K562 (cell line): Measurements from ENCODE around the gene ZNF2. TPM values are rescaled to one million over a fixed set of nuclear protein-coding genes. Genes with fewer than 3 reads are reported as not detected.

Experiments
- ATAC-seq: fragments of 200-7000 bp; cut with Tn5 transposase; 3 replicates; pipeline ENCODE4 v1.9.1; 2020; ENCODE audit warnings: moderate library complexity
- BruUV-seq: library from RNA; stranded (reverse); fragments of 400-500 nt; replicated peaks from 2 replicates; lab custom pipeline; 2021; lab: Mats Ljungman, UMichigan
- CTCF ChIA-PET: fragments of 300-600 bp; formaldehyde crosslinking; extraction: SDS; loops from one replicate; lab custom pipeline; 2021; ENCODE audit warnings: low intra/inter-chr PET ratio; lab: Yijun Ruan, JAX
- POLR2A ChIA-PET: fragments of 300-600, 350-650 bp; sonication (Branson Sonifier 250); formaldehyde crosslinking; extraction: SDS; loops from one replicate; lab custom pipeline; 2021; ENCODE audit warnings: antibody characterized with exemption, inconsistent platforms; lab: Yijun Ruan, JAX
- DNase-seq, 4 experiments: peaks; one replicate each; pipeline versions ENCODE4 v3.0.0 to v3.0.0-alpha.2; 2011 to 2018; ENCODE audit warnings: low spot score in 3 of 4, mixed read lengths in 3 of 4; ENCODE audit errors: extremely low read depth in 1 of 4
- FAIRE-seq: peaks from 2 replicates; lab custom pipeline; 2011; peaks lifted over from hg19 to GRCh38; lab: Jason Lieb, UNC
- H2AFZ ChIP-seq: 2 replicates; pipeline ENCODE4 v1.6.0; 2011; ENCODE audit warnings: low read depth, low read length, control low read depth, inconsistent platforms
- H3K27ac ChIP-seq: fragments of 200-600 bp; 3 replicates; pipeline ENCODE4 v1.8.0; 2011; ENCODE audit warnings: low read depth, mild to moderate bottlenecking, control low read depth, inconsistent platforms, low read length, moderate library complexity, mixed read lengths; ENCODE audit errors: extremely low read depth
- H3K27me3 ChIP-seq, 2 experiments: fragments of 300-600 bp in 1 of 2; 2 replicates in 1 of 2; 3 replicates in 1 of 2; pipeline versions ENCODE4 v1.6.0 to v1.8.0; 2011; ENCODE audit warnings: inconsistent platforms in 2 of 2, low read length in 2 of 2, mild to moderate bottlenecking in 1 of 2, mixed read lengths in 1 of 2, moderate library complexity in 1 of 2; ENCODE audit not compliant: control insufficient read depth in 2 of 2, insufficient read depth in 2 of 2
- H3K36me3 ChIP-seq: fragments of 300-600 bp; 3 replicates; pipeline ENCODE4 v1.8.0; 2011; ENCODE audit warnings: mild to moderate bottlenecking, low read length, inconsistent platforms; ENCODE audit not compliant: control insufficient read depth, insufficient read depth
- H3K4me1 ChIP-seq, 2 experiments: fragments of 200-600 bp in 1 of 2; replicated peaks in 1 of 2; 2 replicates in 1 of 2; 3 replicates in 1 of 2; pipeline versions ENCODE4 v1.5.1 to v1.8.0; 2011; ENCODE audit warnings: inconsistent platforms in 2 of 2, low read length in 2 of 2, mild to moderate bottlenecking in 1 of 2, mixed read lengths in 1 of 2, moderate library complexity in 1 of 2; ENCODE audit not compliant: control insufficient read depth in 2 of 2, insufficient read depth in 2 of 2
- H3K4me2 ChIP-seq: 2 replicates; pipeline ENCODE4 v1.6.1; 2011; ENCODE audit warnings: low read length, control low read depth, inconsistent platforms, mixed read lengths; ENCODE audit not compliant: insufficient read depth
- H3K4me3 ChIP-seq: fragments of 200-600 bp; sonication (generic), shearing (Covaris generic); 2 replicates; pipeline ENCODE4 v1.5.1; 2016; ENCODE audit warnings: control low read depth, inconsistent platforms
- H3K79me2 ChIP-seq: fragments of 200-600 bp; 3 replicates; pipeline ENCODE4 v1.8.0; 2011; ENCODE audit warnings: low read length, inconsistent platforms; ENCODE audit not compliant: control insufficient read depth, insufficient read depth
- H3K9ac ChIP-seq, 2 experiments: 2 replicates each; pipeline versions ENCODE4 v1.6.0 to v1.6.1; 2011; ENCODE audit warnings: low read depth in 2 of 2, low read length in 2 of 2, control low read depth in 1 of 2, inconsistent platforms in 1 of 2, mild to moderate bottlenecking in 1 of 2, mixed read lengths in 1 of 2; ENCODE audit not compliant: insufficient read depth in 1 of 2
- H3K9me1 ChIP-seq: one replicate; pipeline ENCODE4 v1.6.0; 2011; ENCODE audit warnings: inconsistent platforms, mild to moderate bottlenecking, low read length, moderate library complexity; ENCODE audit not compliant: control insufficient read depth, insufficient read depth
- H3K9me3 ChIP-seq: replicated peaks from 2 replicates; pipeline ENCODE4 v1.5.1; 2011; ENCODE audit warnings: low read depth, low read length, inconsistent platforms; ENCODE audit not compliant: control insufficient read depth, insufficient read depth
- H4K20me1 ChIP-seq: replicated peaks from 2 replicates; pipeline ENCODE4 v1.6.1; 2011; ENCODE audit warnings: low read length, inconsistent platforms, mixed read lengths; ENCODE audit not compliant: control insufficient read depth, insufficient read depth
- ATF3 ChIP-seq, 2 experiments: fragments of 450-650 bp in 1 of 2; sonication (generic) in 1 of 2; formaldehyde crosslinking in 1 of 2; IDR thresholded peaks in 1 of 2; conservative IDR thresholded peaks in 1 of 2; 2 replicates each; pipeline versions ENCODE4 v1.6.1 to v1.8.1; 2016 to 2023; ENCODE audit warnings: mild to moderate bottlenecking in 2 of 2, moderate library complexity in 2 of 2, inconsistent platforms in 1 of 2, missing genetic modification reagents in 1 of 2
- E2F1 ChIP-seq: sonication (generic); formaldehyde crosslinking; IDR thresholded peaks from 2 replicates; pipeline ENCODE4 v1.8.1; 2023; ENCODE audit warnings: mild to moderate bottlenecking, missing genetic modification reagents, moderate library complexity
- HNRNPLL ChIP-seq: fragments of 200-400 bp; formaldehyde crosslinking; IDR thresholded peaks from 2 replicates; pipeline ENCODE4 v1.6.1; 2017; ENCODE audit warnings: low read length, low read depth, mild to moderate bottlenecking; ENCODE audit not compliant: poor library complexity, severe bottlenecking
- HOXB6 ChIP-seq: fragments of 250-450 bp; sonication (Bioruptor Pico); IDR thresholded peaks from 2 replicates; pipeline ENCODE4 v1.5.1; 2022; ENCODE audit warnings: mild to moderate bottlenecking, borderline replicate concordance
- JUNB ChIP-seq: fragments of 450-650 bp; formaldehyde crosslinking; conservative IDR thresholded peaks from 2 replicates; pipeline ENCODE4 v1.4.0; 2020; ENCODE audit warnings: mild to moderate bottlenecking
- MTA1 ChIP-seq: fragments of 450-650 bp; IDR thresholded peaks from 2 replicates; pipeline ENCODE4 v1.6.1; 2017; ENCODE audit warnings: borderline replicate concordance
- RAD21 ChIP-seq, 2 experiments: fragments of 250-450 bp in 1 of 2; fragments of 450-650 bp in 1 of 2; sonication (Bioruptor Pico) in 1 of 2; formaldehyde crosslinking in 1 of 2; IDR thresholded peaks in 1 of 2; conservative IDR thresholded peaks in 1 of 2; 2 replicates each; pipeline versions ENCODE4 v1.4.0 to v1.8.0; 2020 to 2022; ENCODE audit warnings: mild to moderate bottlenecking in 2 of 2, moderate library complexity in 1 of 2
- RCOR1 ChIP-seq, 2 experiments: IDR thresholded peaks; 2 replicates each; pipeline ENCODE4 v1.6.1; 2012; ENCODE audit warnings: low read depth in 2 of 2, low read length in 2 of 2, borderline replicate concordance in 1 of 2, improper control_type of control experiment in 1 of 2
- SRSF1 ChIP-seq: fragments of 200-400 bp; formaldehyde crosslinking; IDR thresholded peaks from 2 replicates; pipeline ENCODE4 v1.6.1; 2017; ENCODE audit warnings: mild to moderate bottlenecking, low read depth, low read length, moderate library complexity
- SRSF9 ChIP-seq: fragments of 200-400 bp; formaldehyde crosslinking; IDR thresholded peaks from 2 replicates; pipeline ENCODE4 v1.6.1; 2017; ENCODE audit warnings: low read depth, low read length, borderline replicate concordance
- ZNF274 ChIP-seq: IDR thresholded peaks from 2 replicates; pipeline ENCODE4 v1.6.1; 2011; ENCODE audit warnings: low read depth, mild to moderate bottlenecking, low read length, moderate library complexity, borderline replicate concordance
- WGBS: fragments of 100-300 bp; shearing (Covaris generic); methylation state at CpG from one replicate; pipeline ENCODE4 v1.1.6; 2016; ENCODE audit warnings: low coverage, mixed read lengths; ENCODE audit not compliant: insufficient coverage; ENCODE audit errors: missing lambda C conversion rate; 5-methylcytosine and 5-hydroxymethylcytosine counted together
- in situ Hi-C: fragments of 300-500 bp; cut with MboI; formaldehyde crosslinking; loops from 4 replicates; pipeline ENCODE4 v1.15.0; 2018; ENCODE audit warnings: inconsistent platforms, mixed read lengths
- intact Hi-C: fragments of 100-400 bp; cut with micrococcal nuclease; formaldehyde crosslinking; loops from 2 replicates; pipeline ENCODE4 v1.14.2; 2022
- polyA plus RNA-seq, 8 experiments: library from polyadenylated mRNA; depleted of rRNA in 4 of 8; stranded (reverse) in 5 of 8; unstranded in 3 of 8; fragments of >200 nt; fragmentation: Nextera tagmentation in 2 of 8; fragmentation: Illumina TruSeq in 1 of 8; extraction: Ambion mirVana in 2 of 8; extraction: Trizol in 1 of 8; gene quantifications; 2 replicates each; pipeline versions ENCODE4 v1.2.1 to v1.2.3, GENCODE V29; 2011 to 2014; ENCODE audit warnings: inconsistent platforms in 1 of 8, missing spikeins in 1 of 8
- total RNA-seq, 7 experiments: library from RNA; depleted of rRNA in 6 of 7; stranded (reverse); fragments of >200 nt in 6 of 7; fragmentation: Illumina TruSeq in 2 of 7; extraction: Trizol in 2 of 7; gene quantifications; 2 replicates each; pipeline versions ENCODE4 v1.2.1 to v1.2.3, GENCODE V29; 2011 to 2021; ENCODE audit warnings: low replicate concordance in 1 of 7

ZNF2 gene
- total and polyA plus RNA-seq, 9 of the 15 experiments (the other 6 are each of a cell fraction or from before 2014, with no cell fraction given) = 1.6 to 4.5 (median 3.4) TPM

GRCh38 chr2:95225658-95226057 lies 60.0 kb downstream of the ZNF2 start (continued):
- TF ChIP-seq SRSF1 = no peak

- Histone ChIP-seq H4K20me1 (no peaks in the 10 kb centered on the region), H3K4me2 (no peak overlapping the region), H2AFZ (no peak overlapping the region), H3K36me3 (no peaks in the 10 kb centered on the region), H3K27ac (no peak overlapping the region), H3K79me2 (no peaks in the 10 kb centered on the region), H3K9ac (no peak overlapping the region), H3K4me1 (no peaks in the 10 kb centered on the region), H3K9me1 (no peaks in the 10 kb centered on the region), H3K27me3 (peaks cover 0 to 8% of the 10 kb centered on the region in 2 experiments; a peak in 3 of 5 replicates), H3K4me3 (no peak overlapping the region), H3K9me3 (no peaks in the 10 kb centered on the region)
- intact Hi-C loops = loop anchor here (1.0 kb wide), 1 partner anchor 84 kb away; no protein-coding TSS in a partner anchor
- BruUV-seq = no TSS peak
- 0% methylated on average over 3 of the region's 3 CpGs for WGBS
- ATAC-seq = peak; percentile 86
- ChIA-PET CTCF (interaction anchor here (2.0 kb wide), 1 partner anchor 83 kb away, joined by 6 read pairs; no protein-coding TSS in a partner anchor), POLR2A (interaction anchor here (0.6 to 1.0 kb wide), 4 partner anchors 10 to 153 kb away, joined by 3 to 6 read pairs (median 4); no protein-coding TSS in a partner anchor)
- FAIRE-seq = peak; percentile 83
- in situ Hi-C loops = no loop called here
- peak; percentile 57 to 75 (median 64) for DNase-seq
- TF ChIP-seq SRSF9 (no peak), E2F1 (CRISPR knock-in tag) (no peak), HNRNPLL (no peak), HOXB6 (CRISPR knock-in tag) (no peak), ZNF274 (no peak), JUNB (CRISPR knock-in tag) (0 out of 2 replicates have a peak, but pooled peaks have one; percentile 43), RCOR1 (IDR thresholded peaks at IDR 0.05; ENCODE audit: borderline replicate concordance in 1 of 2, low read depth in 2 of 2, low read length in 2 of 2) (0 out of 4 replicates have a peak, but pooled peaks of 1 of the 2 experiments have one; percentile 10), RAD21 (CRISPR knock-in tag; conservative IDR thresholded peaks at IDR 0.05 in 1 of 2, IDR thresholded peaks at IDR 0.05 in 1 of 2) (peak; percentile 41 to 74), ATF3 (IDR thresholded peaks at IDR 0.05) (peak; percentile 91), ATF3 (CRISPR knock-in tag; conservative IDR thresholded peaks at IDR 0.05) (no peak), MTA1 (no peak)
Observed at GRCh38 chr2:95231723-95232122, 66.1 kb downstream of the ZNF2 start.
